Kidney (tissue), 14 donors: ENCODE data around the gene CYP2S1. TPM values are rescaled to one million over a fixed set of nuclear protein-coding genes. Genes with fewer than 3 reads are reported as not detected.

Experiments used
- DNase-seq, 5 donors: peaks; one replicate each; pipeline ENCODE4 v3.0.0-alpha.2; 2013 to 2020
- FAIRE-seq: peaks from 2 replicates; lab custom pipeline; 2012; peaks lifted over from hg19 to GRCh38; lab: Jason Lieb, UNC
- H3K27ac ChIP-seq, 2 donors: one replicate each; pipeline ENCODE4 v1.7.0; 2013; ENCODE audit warnings: low read depth in 2 of 2, low read length in 2 of 2, inconsistent platforms in 1 of 2
- H3K27me3 ChIP-seq: one replicate; pipeline ENCODE4 v1.7.1; 2013; ENCODE audit warnings: low read length, inconsistent platforms; ENCODE audit not compliant: control insufficient read depth, insufficient read depth
- H3K36me3 ChIP-seq, 3 donors: one replicate each; pipeline versions ENCODE4 v1.7.0 to v1.7.1; 2013; ENCODE audit warnings: low read length in 3 of 3, control low read depth in 1 of 3, inconsistent platforms in 1 of 3; ENCODE audit not compliant: insufficient read depth in 3 of 3, control insufficient read depth in 2 of 3
- H3K4me1 ChIP-seq, 3 donors: one replicate each; pipeline versions ENCODE4 v1.7.0 to v1.7.1; 2013; ENCODE audit warnings: low read length in 3 of 3, inconsistent platforms in 1 of 3, low read depth in 1 of 3; ENCODE audit not compliant: control insufficient read depth in 2 of 3, insufficient read depth in 2 of 3
- H3K4me3 ChIP-seq, 3 donors: one replicate each; pipeline versions ENCODE4 v1.7.0 to v1.8.1; 2013; ENCODE audit warnings: low read length in 3 of 3, control low read depth in 1 of 3, inconsistent platforms in 1 of 3
- H3K9ac ChIP-seq, 3 donors: one replicate each; pipeline versions ENCODE4 v1.7.0 to v1.7.1; 2013; ENCODE audit warnings: low read length in 3 of 3, control low read depth in 1 of 3, inconsistent platforms in 1 of 3
- H3K9me3 ChIP-seq, 3 donors: one replicate each; pipeline versions ENCODE4 v1.7.0 to v1.7.1; 2013; ENCODE audit warnings: low read length in 3 of 3, control low read depth in 1 of 3, inconsistent platforms in 1 of 3; ENCODE audit not compliant: control insufficient read depth in 2 of 3, insufficient read depth in 1 of 3
- intact Hi-C: fragments of 100-400 bp; cut with DNase I; formaldehyde crosslinking; loops from one replicate; pipeline ENCODE4 v1.11.1; 2022
- polyA plus RNA-seq: library from polyadenylated mRNA; stranded (reverse); fragments of 350-450 nt; fragmentation: Illumina TruSeq; extraction: RNeasy Lipid Tissue Mini Kit (QIAGEN cat#74804); gene quantifications from one replicate; pipeline ENCODE4 v1.2.3, GENCODE V29; 2014; ENCODE audit warnings: low read depth, low replicate concordance; ENCODE audit not compliant: insufficient read depth
- total RNA-seq: library from RNA; stranded (reverse); fragmentation: NEBNext Ultra II Directional; extraction: Animal tissue kit (Norgen Biotek cat#: 25700); gene quantifications from one replicate; pipeline ENCODE4 v1.2.1, GENCODE V29; 2021
- TF ChIP-seq, protein P1 (sequence below): IDR thresholded peaks from 3 replicates; pipeline ENCODE4 v1.5.1; 2012; ENCODE audit warnings: mild to moderate bottlenecking, moderate library complexity, borderline replicate concordance; ENCODE audit not compliant: insufficient read depth; ENCODE audit errors: extremely low read depth
- donor health status: control.
- donor health status: control.
- donor health status: control.
- donor health status: control.
- donor health status: control.
- donor health status: DM: yes; HTN: yes; CAD: no.
- donor health status: Normal renal cell carcinoma (clear cell type).

Gene CYP2S1
- total and polyA plus RNA-seq, 2 donors from 2014 or later: 0.97 to 2.0 TPM

- Histone ChIP-seq H3K27me3 (no peaks in the 10 kb centered on the region), H3K36me3 (no peaks in the 10 kb centered on the region), H3K4me1 (peaks cover 0 to 9% (median 5%) of the 10 kb centered on the region in 3 donors), H3K9me3 (no peaks in the 10 kb centered on the region), H3K4me3 (no peak overlapping the region), H3K27ac (no peak overlapping the region), H3K9ac (no peak overlapping the region)
- intact Hi-C loops: no loop called here
- FAIRE-seq: no peak
- DNase-seq: peak in 3 of 5 donors; percentile 50 to 75 (median 54)
- TF ChIP-seq, protein P1, sequence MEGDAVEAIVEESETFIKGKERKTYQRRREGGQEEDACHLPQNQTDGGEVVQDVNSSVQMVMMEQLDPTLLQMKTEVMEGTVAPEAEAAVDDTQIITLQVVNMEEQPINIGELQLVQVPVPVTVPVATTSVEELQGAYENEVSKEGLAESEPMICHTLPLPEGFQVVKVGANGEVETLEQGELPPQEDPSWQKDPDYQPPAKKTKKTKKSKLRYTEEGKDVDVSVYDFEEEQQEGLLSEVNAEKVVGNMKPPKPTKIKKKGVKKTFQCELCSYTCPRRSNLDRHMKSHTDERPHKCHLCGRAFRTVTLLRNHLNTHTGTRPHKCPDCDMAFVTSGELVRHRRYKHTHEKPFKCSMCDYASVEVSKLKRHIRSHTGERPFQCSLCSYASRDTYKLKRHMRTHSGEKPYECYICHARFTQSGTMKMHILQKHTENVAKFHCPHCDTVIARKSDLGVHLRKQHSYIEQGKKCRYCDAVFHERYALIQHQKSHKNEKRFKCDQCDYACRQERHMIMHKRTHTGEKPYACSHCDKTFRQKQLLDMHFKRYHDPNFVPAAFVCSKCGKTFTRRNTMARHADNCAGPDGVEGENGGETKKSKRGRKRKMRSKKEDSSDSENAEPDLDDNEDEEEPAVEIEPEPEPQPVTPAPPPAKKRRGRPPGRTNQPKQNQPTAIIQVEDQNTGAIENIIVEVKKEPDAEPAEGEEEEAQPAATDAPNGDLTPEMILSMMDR: no peak
These were observed 30.6 kb downstream of the CYP2S1 start for GRCh38 chr19:41223431-41224234.

GRCh38 chr19:41224632-41225031, 31.6 kb downstream of the CYP2S1 start:
- FAIRE-seq: no peak
- no peak for DNase-seq
- Histone ChIP-seq H3K9ac (no peak overlapping the region), H3K9me3 (no peaks in the 10 kb centered on the region), H3K27me3 (no peaks in the 10 kb centered on the region), H3K36me3 (no peaks in the 10 kb centered on the region), H3K4me3 (no peak overlapping the region), H3K4me1 (peaks cover 0 to 9% (median 5%) of the 10 kb centered on the region in 3 donors), H3K27ac (no peak overlapping the region)
- intact Hi-C loops: no loop called here
- TF ChIP-seq, protein P1: no peak

DNA sequence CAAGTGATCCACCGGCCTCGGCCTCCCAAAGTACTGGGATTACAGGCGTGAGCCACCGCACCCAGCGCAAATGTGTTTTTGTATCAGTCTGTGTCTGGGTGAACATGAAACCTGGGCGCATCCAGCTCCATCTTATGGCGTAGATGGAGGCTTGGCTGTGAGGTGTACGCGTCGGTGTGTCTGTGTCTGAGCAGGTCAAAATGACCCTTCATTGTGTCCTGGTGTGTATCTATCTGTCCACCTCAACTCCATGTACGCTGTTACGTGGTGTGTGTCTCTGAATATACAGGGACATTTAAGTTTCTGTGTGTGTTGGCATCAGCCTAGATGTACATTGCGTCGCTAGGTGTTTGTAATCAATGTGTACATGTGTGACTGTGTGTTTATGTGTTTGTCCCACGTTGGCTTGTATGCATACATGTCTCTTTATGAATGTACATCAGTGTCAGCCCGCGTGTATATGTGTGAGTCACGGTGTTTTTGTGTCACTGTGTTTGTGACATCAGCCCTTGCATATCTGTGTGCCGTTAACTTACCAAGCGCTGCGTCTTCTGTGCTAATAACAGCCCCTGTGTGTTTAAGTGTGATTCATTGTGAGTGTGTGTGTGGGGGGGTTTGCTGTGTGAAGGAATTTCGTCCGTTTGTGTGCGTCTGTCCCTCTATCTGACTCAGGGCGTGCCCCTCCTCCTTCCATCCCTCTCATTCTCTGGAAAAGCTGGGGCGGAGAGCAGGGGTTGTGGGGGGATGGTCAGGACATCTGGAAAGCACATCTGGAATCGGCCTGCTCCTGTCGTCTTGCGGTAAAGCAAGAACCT, 32.4 kb downstream of the CYP2S1 start:
- Histone ChIP-seq H3K9ac (peak overlapping the region in 1 of 3 donors; percentile 19), H3K4me1 (peaks cover 0 to 9% (median 5%) of the 10 kb centered on the region in 3 donors), H3K4me3 (peak overlapping the region in 1 of 3 donors; percentile 53), H3K9me3 (no peaks in the 10 kb centered on the region), H3K27me3 (no peaks in the 10 kb centered on the region), H3K36me3 (no peaks in the 10 kb centered on the region), H3K27ac (peak overlapping the region; percentile 14 to 64)
- intact Hi-C loops: no loop called here
- FAIRE-seq (no peak), DNase-seq (peak in 4 of 5 donors; percentile 61 to 86 (median 80))
- TF ChIP-seq, protein P1: no peak
